Activated T-cell treated with anti-CD3 and anti-CD28 coated beads, Interleukin-2, amount 50 U/mL, for 4 hours (primary cell): Measurements from ENCODE around the gene MPND. TPM values are rescaled to one million over a fixed set of nuclear protein-coding genes. Genes with fewer than 3 reads are reported as not detected.
A peak's percentile ranks its signal among the peaks of the same experiment; 100 is the strongest.

Experiments
- ATAC-seq, 2 donors: fragments of 200-7000 bp; cut with Tn5 transposase; one replicate each; pipeline ENCODE4 v1.10.0; 2021
- DNase-seq: peaks from one replicate; pipeline ENCODE4 v3.0.0-alpha.2; 2020
- H3K27me3 Mint-ChIP-seq: one replicate; pipeline ENCODE4 v1.8.0; 2021; ENCODE audit warnings: low read depth, mixed read lengths
- H3K36me3 Mint-ChIP-seq: one replicate; pipeline ENCODE4 v1.8.0; 2022; ENCODE audit warnings: mixed read lengths; ENCODE audit not compliant: insufficient read depth
- H3K4me1 Mint-ChIP-seq: one replicate; pipeline ENCODE4 v1.8.0; 2021; ENCODE audit warnings: low read depth, mixed read lengths
- H3K4me3 Mint-ChIP-seq: one replicate; pipeline ENCODE4 v1.8.0; 2021; ENCODE audit warnings: mild to moderate bottlenecking, moderate library complexity, mixed read lengths
- H3K9me3 Mint-ChIP-seq: one replicate; pipeline ENCODE4 v1.8.0; 2021; ENCODE audit warnings: mixed read lengths
- total RNA-seq, 3 donors: library from RNA; stranded (reverse); gene quantifications; one replicate each; pipeline ENCODE4 v1.2.1, GENCODE V29; 2021

The MPND gene
- total RNA-seq = 10 to 100 TPM; 16.0 to 18.6 (median 18.1) TPM

DNA sequence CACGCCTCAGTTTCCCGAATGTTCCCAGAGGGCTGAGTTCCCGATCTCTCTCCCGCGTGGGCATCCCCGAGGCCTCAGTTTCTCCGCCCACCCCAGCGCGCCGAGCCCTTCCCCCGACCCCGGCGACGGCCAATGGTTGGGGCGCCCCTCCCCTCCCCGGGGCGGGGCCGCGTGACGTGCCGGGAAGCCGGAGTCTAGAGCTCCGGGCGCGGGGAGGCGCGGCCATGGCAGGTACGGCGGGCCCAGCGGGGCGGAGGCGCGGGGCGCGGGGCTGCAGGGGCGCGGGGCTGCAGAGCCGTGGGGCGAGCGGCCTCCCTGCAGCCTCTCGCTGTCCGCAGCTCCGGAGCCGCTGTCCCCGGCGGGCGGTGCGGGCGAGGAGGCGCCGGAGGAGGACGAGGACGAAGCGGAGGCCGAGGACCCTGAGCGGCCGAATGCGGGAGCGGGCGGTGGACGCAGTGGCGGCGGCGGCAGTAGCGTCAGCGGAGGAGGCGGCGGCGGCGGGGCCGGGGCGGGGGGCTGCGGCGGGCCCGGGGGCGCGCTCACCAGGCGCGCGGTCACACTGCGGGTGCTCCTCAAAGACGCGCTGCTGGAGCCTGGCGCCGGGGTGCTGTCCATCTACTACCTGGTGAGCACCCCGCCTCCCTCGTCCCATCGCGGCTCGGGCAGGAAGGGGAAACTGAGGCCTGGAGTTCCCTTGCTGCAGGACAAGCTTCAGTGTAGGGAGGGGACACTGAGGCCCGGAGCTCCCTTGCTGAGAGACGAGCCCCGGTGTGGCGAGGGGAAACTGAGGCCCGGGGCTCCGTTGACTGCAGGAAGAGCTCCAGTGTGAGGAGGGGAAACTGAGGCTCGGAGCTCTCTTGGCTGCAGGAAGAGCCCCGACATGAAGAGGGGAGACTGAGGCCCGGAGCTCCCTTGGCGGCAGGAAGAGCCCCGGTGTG lies at the start of gene MPND:
Gene MPND, plus strand, starts transcription at position 193 of the 938 bp plus-strand sequence. Its CDS starts 32 bp downstream, at position 225.
- DNase-seq (peak; percentile 88), ATAC-seq (peak; percentile 82 to 83)
- peaks cover 9% of the 10 kb centered on the region for H3K36me3 Mint-ChIP-seq
- H3K9me3 Mint-ChIP-seq = no peaks in the 10 kb centered on the region
- no peaks in the 10 kb centered on the region for H3K27me3 Mint-ChIP-seq
- H3K4me1 Mint-ChIP-seq = peaks cover 22% of the 10 kb centered on the region
- peak within 1 kb of the TSS; percentile 89 for H3K4me3 Mint-ChIP-seq

DNA sequence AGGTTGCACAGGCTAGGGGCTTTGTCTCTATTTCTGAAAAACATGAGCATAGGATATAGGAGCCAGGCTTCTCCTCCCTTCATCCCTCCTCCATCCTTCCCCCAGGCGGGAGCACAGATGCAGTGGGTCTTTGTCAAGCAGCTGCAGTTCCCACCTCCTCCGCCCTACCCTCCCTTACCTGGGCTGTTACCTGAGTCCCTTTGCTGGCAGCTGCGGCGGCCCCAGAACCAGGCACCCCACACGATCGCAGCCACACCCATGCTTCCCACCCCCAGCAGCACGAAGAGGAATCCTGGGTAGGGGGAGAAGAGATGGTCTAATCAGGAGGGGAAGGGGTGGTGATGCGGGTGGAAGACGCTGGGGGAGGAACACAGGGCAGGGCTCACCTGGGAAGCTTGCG lies 49.0 kb upstream of the MPND start:
- no peaks in the 10 kb centered on the region for H3K27me3 Mint-ChIP-seq
- no peak overlapping the region for H3K4me3 Mint-ChIP-seq
- DNase-seq (no peak), ATAC-seq (no peak)
- no peaks in the 10 kb centered on the region for H3K9me3 Mint-ChIP-seq
- H3K36me3 Mint-ChIP-seq = no peaks in the 10 kb centered on the region
- H3K4me1 Mint-ChIP-seq = peaks cover 3% of the 10 kb centered on the region

GRCh38 chr19:4295972-4296771 lies 47.2 kb upstream of the MPND start:
- Mint-ChIP-seq H3K27me3 (no peaks in the 10 kb centered on the region), H3K9me3 (no peaks in the 10 kb centered on the region), H3K36me3 (no peaks in the 10 kb centered on the region), H3K4me1 (peaks cover 6% of the 10 kb centered on the region), H3K4me3 (no peak overlapping the region)
- DNase-seq (no peak), ATAC-seq (no peak)

- peaks cover 5% of the 10 kb centered on the region for H3K27me3 Mint-ChIP-seq
- H3K36me3 Mint-ChIP-seq = no peaks in the 10 kb centered on the region
- peaks cover 19% of the 10 kb centered on the region for H3K4me1 Mint-ChIP-seq
- DNase-seq (no peak), ATAC-seq (peak; percentile 90 to 91)
- no peaks in the 10 kb centered on the region for H3K9me3 Mint-ChIP-seq
- H3K4me3 Mint-ChIP-seq = no peak overlapping the region
Observed at GRCh38 chr19:4297901-4298809, 45.2 kb upstream of the MPND start.

DNA sequence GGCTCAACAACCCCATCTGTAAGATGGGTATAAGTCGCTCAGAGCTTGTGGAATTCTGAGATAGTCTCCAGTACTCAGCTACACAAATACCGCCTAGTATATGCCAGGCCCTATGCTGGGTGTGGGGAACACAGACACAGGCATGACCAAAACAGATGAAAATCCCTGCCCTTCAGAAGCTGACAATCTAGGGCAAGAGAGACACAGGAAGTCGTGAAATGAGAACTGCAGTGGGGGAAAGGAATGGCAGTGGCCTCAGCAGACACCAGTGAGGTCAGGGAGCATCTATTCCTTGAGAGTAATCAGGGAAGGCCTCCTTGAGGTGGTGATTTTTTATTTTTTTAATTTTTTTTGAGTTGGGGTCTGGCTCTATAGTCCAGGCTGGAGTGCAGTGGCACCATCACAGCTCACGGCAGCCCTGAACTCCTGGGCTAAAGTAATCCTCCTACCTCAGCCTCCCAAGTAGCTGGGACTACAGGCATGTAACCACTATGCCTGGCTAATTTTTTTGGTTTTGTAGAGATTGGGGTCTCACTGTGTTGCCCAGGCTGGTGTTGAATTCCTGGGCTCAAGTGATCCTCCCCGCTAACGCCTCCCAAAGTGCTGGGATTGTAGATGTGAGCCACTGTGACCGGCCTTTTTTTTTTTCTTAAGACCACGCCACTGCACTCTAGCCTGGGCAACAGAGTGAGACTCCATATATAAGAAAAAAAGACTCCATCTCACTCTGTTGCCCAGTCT lies 44.4 kb upstream of the MPND start:
- ATAC-seq = no peak

GRCh38 chr19:4300589-4300988 lies 42.8 kb upstream of the MPND start:
- no peaks in the 10 kb centered on the region for H3K9me3 Mint-ChIP-seq
- no peak overlapping the region for H3K4me3 Mint-ChIP-seq
- no peak for ATAC-seq
- peaks cover 27% of the 10 kb centered on the region for H3K4me1 Mint-ChIP-seq
- DNase-seq = no peak
- peaks cover 7% of the 10 kb centered on the region for H3K27me3 Mint-ChIP-seq
- H3K36me3 Mint-ChIP-seq = no peaks in the 10 kb centered on the region

More for the DNA sequence above, 44.4 kb upstream of the MPND start:
- Mint-ChIP-seq H3K9me3 (no peaks in the 10 kb centered on the region), H3K4me1 (peaks cover 23% of the 10 kb centered on the region), H3K27me3 (peaks cover 5% of the 10 kb centered on the region), H3K4me3 (no peak overlapping the region), H3K36me3 (no peaks in the 10 kb centered on the region)
- DNase-seq = no peak

- Mint-ChIP-seq H3K9me3 (no peaks in the 10 kb centered on the region), H3K36me3 (no peaks in the 10 kb centered on the region), H3K4me1 (peaks cover 27% of the 10 kb centered on the region), H3K27me3 (peaks cover 9% of the 10 kb centered on the region), H3K4me3 (peak overlapping the region; percentile 64)
- no peak for ATAC-seq
- no peak for DNase-seq
Observed at GRCh38 chr19:4301590-4302242, 41.6 kb upstream of the MPND start.

- Mint-ChIP-seq H3K9me3 (no peaks in the 10 kb centered on the region), H3K36me3 (no peaks in the 10 kb centered on the region), H3K4me1 (peaks cover 27% of the 10 kb centered on the region), H3K27me3 (peaks cover 9% of the 10 kb centered on the region), H3K4me3 (peak within 1 kb of the TSS; percentile 64)
- DNase-seq (no peak), ATAC-seq (no peak)
Observed at GRCh38 chr19:4302243-4302640, 41.1 kb upstream of the MPND start, which contains the start of gene TMIGD2. Gene TMIGD2, minus strand, starts transcription at chr19:4302389. Its CDS starts 4 bp downstream, at chr19:4302385.

DNA sequence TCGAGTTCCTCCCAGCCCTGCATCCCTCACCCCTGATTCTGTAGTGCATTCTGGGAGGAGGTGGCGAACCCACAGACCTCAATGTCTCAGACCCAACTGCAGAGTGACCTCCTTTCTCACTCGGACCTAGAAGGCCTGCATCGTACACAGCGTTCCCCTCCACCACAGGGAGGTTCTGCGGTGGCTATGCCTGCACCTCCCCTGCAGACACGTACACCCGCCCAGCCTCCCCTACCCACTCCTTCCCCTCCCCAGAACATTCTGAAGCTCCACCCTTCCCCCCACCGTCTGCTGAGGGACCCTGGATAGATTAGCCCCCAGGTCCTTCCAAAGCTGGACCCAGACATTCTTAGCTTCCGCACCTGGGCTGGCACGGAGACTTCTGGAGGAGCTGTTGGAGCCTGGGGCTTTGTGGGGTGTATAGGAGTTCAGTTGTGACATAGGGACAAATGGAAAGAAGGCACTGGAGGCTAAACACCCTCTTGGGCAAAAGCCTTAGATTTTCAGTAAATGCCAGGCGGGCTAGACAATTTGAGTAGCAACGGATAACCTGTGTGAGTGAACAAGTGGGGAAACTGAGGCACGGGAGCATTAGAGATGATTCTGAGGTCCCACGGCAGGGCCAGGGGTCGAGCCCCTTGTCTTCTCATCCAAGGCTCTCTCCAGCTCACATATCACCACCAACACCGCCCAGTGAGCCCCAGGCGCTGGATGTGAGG lies 39.4 kb upstream of the MPND start:
- H3K4me3 Mint-ChIP-seq = peak overlapping the region; percentile 56
- DNase-seq = no peak
- peaks cover 25% of the 10 kb centered on the region for H3K4me1 Mint-ChIP-seq
- H3K36me3 Mint-ChIP-seq = no peaks in the 10 kb centered on the region
- H3K9me3 Mint-ChIP-seq = no peaks in the 10 kb centered on the region
- ATAC-seq = no peak
- H3K27me3 Mint-ChIP-seq = peaks cover 9% of the 10 kb centered on the region

DNA sequence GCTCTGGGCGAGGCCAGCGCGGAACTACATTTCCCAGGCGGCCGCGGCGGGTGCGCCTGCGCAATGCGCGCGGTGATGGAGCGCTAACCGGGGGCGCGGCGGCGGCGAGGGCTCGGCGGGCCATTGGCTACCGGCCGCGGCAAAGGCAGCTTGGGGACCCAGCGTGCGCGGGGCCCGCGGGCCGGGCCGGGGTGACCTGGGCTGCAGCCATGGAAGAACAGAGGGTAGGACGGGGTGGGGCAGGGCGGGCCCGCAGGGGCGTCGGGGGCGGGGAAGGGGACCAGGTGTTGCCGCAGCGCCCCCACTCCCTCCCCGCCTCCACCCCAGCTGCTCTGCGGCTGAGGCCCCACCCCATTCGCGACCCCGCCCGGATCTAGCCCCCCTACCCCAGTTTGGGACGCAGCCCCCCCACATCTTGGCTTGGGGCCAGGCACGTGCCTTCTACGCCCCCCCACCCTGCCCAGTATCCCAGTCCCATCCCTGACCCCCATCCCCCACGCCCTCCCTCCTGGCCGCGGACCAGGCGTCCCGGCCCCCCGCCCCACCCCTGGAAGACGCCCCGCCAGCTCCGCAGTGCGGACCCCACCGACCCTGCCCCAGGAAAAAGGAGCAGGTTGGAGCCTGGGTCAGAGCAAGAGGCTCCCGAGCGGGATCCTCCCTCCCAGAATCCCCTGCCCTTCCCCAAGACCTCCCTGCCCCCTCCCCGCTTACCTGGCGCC lies 38.7 kb upstream of the MPND start, which contains the start of gene FSD1:
Gene FSD1, plus strand, starts transcription at position 61 of the 719 bp plus-strand sequence. Its CDS starts 149 bp downstream, at position 210.
- Mint-ChIP-seq H3K4me3 (peak within 1 kb of the TSS; percentile 56), H3K4me1 (peaks cover 25% of the 10 kb centered on the region), H3K27me3 (peaks cover 9% of the 10 kb centered on the region), H3K36me3 (no peaks in the 10 kb centered on the region), H3K9me3 (no peaks in the 10 kb centered on the region)
- DNase-seq (peak; percentile 54), ATAC-seq (peak; percentile 93 to 95)

GRCh38 chr19:4305257-4305612 lies 38.1 kb upstream of the MPND start:
- Mint-ChIP-seq H3K36me3 (no peaks in the 10 kb centered on the region), H3K27me3 (peaks cover 9% of the 10 kb centered on the region), H3K4me3 (peak overlapping the region; percentile 38), H3K4me1 (peaks cover 25% of the 10 kb centered on the region), H3K9me3 (no peaks in the 10 kb centered on the region)
- ATAC-seq (no peak), DNase-seq (no peak)

DNA sequence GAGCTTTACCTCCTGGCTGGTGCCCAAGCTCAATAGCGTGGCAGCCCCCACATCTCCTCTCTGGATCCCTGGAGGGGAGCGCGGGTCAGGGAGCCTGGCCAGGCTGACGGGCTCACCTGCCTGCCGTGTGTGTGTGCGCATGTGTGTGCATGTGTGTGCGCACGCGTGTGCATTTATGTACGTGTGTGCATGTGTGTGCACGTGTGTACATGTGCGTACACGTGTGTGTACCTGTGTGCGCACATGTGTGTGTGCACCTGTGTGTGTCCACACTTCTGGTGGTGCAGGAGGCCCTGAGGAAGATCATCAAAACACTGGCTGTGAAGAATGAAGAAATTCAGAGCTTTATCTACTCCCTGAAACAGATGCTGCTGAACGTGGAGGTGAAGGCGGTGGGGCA lies 37.7 kb upstream of the MPND start:
- ATAC-seq (no peak), DNase-seq (no peak)
- H3K27me3 Mint-ChIP-seq = peaks cover 9% of the 10 kb centered on the region
- peaks cover 22% of the 10 kb centered on the region for H3K4me1 Mint-ChIP-seq
- H3K4me3 Mint-ChIP-seq = peak overlapping the region; percentile 38
- no peaks in the 10 kb centered on the region for H3K9me3 Mint-ChIP-seq
- no peaks in the 10 kb centered on the region for H3K36me3 Mint-ChIP-seq
